Astrocyte of the cerebellum (primary cell): Measurements from ENCODE around the gene DRGX.

Source experiments
- DNase-seq: peaks from one replicate; pipeline ENCODE4 v3.0.0-alpha.2; 2011; ENCODE audit warnings: low read depth
- H3K4me3 ChIP-seq: 2 replicates; pipeline ENCODE4 v1.5.1; 2011; ENCODE audit warnings: mild to moderate bottlenecking, low read depth, low read length, moderate library complexity
- in situ Hi-C: cut with HindIII; loops from 2 replicates; pipeline ENCODE4 v1.10.0; 2017; ENCODE audit warnings: low sequenced_read_pairs
- TF ChIP-seq, protein P1 (sequence below): IDR thresholded peaks from 2 replicates; pipeline ENCODE4 v1.5.1; 2012; ENCODE audit warnings: low read length, low read depth, moderate library complexity, mild to moderate bottlenecking; ENCODE audit errors: missing control alignments

DRGX gene

DNA sequence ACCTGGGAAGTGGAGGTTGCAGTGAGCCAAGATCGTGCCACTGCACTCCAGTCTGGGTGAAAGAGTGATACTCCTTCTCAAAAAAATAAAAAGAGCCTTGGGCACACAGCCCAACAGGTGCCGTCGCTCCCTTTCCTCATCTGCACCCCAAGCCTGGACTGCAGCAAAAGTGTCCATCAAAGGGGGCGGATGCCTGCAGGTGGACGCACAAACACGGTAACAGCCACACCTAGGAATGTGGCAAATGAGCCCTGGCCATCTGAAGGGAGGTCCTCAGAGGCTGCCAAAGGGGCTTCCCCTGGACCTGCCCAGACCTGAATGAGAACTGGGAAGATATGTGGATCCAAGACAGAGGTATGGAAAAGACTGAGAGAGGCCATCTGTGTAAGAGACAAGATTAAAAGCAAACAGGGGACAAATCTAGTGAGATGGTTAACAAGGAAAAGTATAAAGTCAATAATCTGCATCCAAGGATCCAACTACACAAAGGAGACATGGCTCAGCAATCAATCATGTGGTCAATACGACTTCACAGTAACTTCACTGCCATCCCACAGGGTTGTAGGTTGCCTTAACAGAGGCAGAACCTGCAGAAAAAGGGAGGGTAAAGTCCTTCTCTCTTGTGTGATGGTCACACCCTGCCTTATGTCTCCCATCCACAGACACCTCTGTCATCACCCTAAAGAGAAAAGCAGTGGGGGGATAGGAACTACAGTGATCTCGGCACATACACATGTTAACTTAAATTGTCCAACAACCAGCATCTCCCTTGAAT is 25.4 kb downstream of the DRGX start:
- H3K4me3 ChIP-seq = no peak overlapping the region
- DNase-seq = no peak
- in situ Hi-C loops = no loop called here
- TF ChIP-seq, protein P1, sequence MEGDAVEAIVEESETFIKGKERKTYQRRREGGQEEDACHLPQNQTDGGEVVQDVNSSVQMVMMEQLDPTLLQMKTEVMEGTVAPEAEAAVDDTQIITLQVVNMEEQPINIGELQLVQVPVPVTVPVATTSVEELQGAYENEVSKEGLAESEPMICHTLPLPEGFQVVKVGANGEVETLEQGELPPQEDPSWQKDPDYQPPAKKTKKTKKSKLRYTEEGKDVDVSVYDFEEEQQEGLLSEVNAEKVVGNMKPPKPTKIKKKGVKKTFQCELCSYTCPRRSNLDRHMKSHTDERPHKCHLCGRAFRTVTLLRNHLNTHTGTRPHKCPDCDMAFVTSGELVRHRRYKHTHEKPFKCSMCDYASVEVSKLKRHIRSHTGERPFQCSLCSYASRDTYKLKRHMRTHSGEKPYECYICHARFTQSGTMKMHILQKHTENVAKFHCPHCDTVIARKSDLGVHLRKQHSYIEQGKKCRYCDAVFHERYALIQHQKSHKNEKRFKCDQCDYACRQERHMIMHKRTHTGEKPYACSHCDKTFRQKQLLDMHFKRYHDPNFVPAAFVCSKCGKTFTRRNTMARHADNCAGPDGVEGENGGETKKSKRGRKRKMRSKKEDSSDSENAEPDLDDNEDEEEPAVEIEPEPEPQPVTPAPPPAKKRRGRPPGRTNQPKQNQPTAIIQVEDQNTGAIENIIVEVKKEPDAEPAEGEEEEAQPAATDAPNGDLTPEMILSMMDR = no peak

DNA sequence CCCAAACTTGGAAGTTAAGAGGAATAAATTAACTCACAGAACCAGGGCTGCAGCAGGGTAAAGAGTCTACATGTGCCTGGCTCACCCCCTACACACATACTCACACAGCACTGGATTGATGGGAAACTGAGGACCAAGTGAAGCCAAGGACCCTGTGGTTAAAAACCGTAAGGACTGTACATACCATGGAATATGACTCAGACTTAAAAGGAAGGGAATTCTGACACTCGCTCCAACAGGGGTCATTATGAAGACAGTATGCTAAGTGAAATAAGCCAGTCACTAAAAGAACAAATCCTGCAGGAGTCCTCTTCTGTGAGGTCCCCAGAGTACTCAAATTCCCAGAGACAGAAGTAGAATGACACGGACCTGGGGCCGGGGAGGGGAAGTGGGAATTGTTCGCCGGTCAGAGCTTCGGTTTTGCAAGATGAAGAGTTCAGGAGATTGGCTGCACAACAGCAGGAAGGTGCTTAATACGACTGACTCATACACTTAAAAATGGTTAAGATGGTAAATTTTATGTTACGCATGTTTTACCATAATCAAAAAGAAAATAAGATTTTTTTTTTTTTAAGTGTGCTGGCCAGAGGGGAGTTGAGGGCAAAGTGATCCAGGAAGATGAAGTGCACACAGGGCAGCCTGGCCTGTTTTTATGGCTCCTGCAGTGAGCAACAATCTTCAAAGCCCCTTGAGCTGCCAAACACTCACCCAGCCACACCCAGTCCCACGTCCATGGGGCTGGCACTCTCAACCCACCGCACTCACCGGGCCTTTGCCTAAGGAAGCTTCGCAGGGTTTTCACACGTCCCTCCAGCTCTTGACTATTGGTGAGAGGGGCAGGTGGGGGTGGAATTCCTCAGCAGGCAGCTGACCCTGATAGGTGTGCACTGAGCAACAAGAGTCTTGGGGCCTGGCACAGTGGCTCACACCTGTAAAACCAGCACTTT is 26.4 kb downstream of the DRGX start:
- TF ChIP-seq, protein P1 = no peak
- peak; percentile 85 for DNase-seq
- in situ Hi-C loops = no loop called here

DNA sequence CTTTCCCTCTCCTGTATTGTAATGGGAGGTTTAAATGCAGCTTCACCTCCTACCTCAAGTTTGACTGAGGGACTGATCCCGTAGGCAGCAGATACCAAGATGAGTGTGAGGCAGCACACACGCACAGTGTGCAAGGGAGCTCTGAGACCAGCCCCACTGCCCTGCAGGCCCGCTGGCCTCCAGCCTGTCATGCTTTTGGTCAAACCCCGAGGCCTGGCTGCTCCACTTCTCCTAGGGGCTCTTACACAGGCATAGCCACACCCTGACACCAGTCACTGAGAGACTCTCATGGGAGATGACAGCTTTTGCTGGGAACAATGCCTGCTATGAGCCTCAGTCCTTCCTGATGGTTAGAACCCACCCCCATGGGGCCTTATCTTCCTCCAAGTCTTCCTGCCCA is 27.6 kb downstream of the DRGX start:
- TF ChIP-seq, protein P1 = no peak
- H3K4me3 ChIP-seq = no peak overlapping the region
- in situ Hi-C loops = no loop called here
- DNase-seq = no peak

More for the DNA sequence above, 26.4 kb downstream of the DRGX start:
- no peak overlapping the region for H3K4me3 ChIP-seq

DNA sequence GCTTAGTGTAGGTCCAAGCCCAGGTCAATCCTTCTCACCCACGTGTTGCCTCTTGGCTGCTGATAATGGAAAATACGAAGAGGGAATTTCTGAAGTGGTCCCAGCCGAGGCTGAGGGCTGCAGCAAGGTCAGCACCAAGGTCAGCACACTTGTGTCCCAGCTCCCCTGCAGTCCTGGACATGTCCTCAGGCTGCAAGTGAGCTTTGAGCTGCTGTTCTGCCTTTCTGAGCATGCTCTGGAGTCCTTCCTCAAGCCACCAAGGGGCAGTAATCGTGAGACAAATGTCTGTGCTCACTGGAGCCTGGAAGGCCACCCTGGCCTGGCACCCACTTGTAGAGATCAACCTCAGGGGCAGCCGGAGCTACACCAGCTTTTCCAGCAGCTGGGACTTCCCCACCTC is 28.3 kb downstream of the DRGX start:
- no peak overlapping the region for H3K4me3 ChIP-seq
- no peak for DNase-seq
- TF ChIP-seq, protein P1 = no peak
- in situ Hi-C loops = no loop called here

DNA sequence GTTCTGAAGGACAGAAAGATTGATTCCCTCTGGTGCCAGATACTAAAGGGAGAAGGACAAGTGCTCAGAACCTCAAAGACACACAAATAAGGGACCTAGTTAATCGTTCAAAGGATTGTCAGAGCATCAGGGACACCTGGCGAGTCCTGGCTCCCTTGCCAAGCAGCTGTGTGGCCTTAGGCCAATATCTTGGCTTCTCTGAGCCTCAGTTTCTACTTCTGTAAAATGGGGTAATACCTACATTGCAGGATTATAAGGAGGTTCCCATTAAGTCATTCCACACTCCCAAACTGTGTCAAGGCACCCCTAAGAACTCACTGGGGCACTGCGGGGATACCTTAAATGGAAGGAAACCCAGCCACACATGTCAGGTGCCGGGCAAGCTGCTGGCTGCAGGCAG is 29.4 kb downstream of the DRGX start:
- in situ Hi-C loops = no loop called here
- no peak overlapping the region for H3K4me3 ChIP-seq
- TF ChIP-seq, protein P1 = no peak
- DNase-seq = no peak

DNA sequence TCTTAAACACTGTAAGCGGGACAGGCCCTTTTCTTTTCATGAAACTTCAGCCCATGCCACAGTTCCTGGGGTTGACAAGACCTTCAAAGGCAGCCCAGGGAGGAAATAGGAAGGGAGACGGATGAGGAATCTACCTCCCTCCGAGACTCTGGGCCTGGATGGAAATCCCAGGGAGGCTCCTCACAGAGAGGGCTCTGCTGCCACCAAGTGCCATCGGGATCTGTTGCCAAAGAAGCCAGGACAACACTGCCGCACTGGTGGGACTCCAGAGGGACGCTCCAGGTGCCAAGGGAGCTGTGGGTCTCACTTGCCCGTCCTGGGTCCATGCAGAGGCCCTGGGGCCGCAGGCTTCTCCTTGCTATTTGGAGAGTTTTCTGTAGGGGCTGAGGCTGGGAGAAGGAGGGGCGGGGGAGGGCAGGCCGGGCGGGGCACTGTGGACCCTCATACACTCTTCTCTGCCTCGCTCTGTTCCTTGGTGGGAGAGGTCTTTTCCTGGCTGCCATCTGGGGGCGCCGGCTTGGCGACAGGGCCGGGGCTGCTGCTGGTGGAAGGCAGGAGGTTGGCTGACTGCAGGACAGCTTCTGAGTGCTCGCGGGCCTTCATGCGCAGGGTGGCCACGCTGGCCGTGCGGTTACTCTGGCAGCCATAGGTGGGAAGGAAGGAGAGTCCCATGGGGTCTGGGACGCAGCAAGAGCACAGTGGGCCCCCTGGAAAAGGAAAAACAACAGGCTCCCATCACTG is 30.0 kb downstream of the DRGX start:
- in situ Hi-C loops = no loop called here
- TF ChIP-seq, protein P1 = no peak
- DNase-seq = no peak
- no peak overlapping the region for H3K4me3 ChIP-seq
